AG04450 (cell line): Measurements from ENCODE around the gene VWA2. TPM values are rescaled to one million over a fixed set of nuclear protein-coding genes. Genes with fewer than 3 reads are reported as not detected.

Experiments
- CTCF ChIA-PET: fragments of 300-600, 350-600 bp; formaldehyde crosslinking; extraction: SDS; loops from one replicate; lab custom pipeline; 2022; ENCODE audit warnings: antibody characterized with exemption, inconsistent platforms; lab: Charles Lee
- POLR2A ChIA-PET: fragments of 350-600 bp; formaldehyde crosslinking; extraction: SDS; loops from one replicate; lab custom pipeline; 2021; ENCODE audit warnings: antibody characterized with exemption, inconsistent platforms; lab: Yijun Ruan, JAX
- DNase-seq: peaks from one replicate; pipeline ENCODE4 v3.0.0-alpha.2; 2011; ENCODE audit warnings: low read depth, low spot score
- H3K27ac ChIP-seq: one replicate; pipeline ENCODE4 v1.5.1; 2012; ENCODE audit warnings: low read depth, low read length, control low read depth
- H3K27me3 ChIP-seq: one replicate; pipeline ENCODE4 v1.6.0; 2012; ENCODE audit warnings: low read length; ENCODE audit not compliant: control insufficient read depth, insufficient read depth
- H3K4me3 ChIP-seq: 2 replicates; pipeline ENCODE4 v1.5.1; 2011; ENCODE audit warnings: mild to moderate bottlenecking, low read depth, low read length, control low read depth
- H3K9me3 ChIP-seq: 2 replicates; pipeline ENCODE4 v1.5.1; 2012; ENCODE audit warnings: low read length; ENCODE audit not compliant: control insufficient read depth, insufficient read depth
- CTCF ChIP-seq: IDR thresholded peaks from 2 replicates; pipeline ENCODE4 v1.5.1; 2011; ENCODE audit warnings: low read depth, low read length, control low read depth, inconsistent platforms
- polyA minus RNA-seq: library from RNA; depleted of rRNA, polyadenylated mRNA; stranded (reverse); fragments of >200 nt; gene quantifications from 2 replicates; pipeline ENCODE4 v1.2.3, GENCODE V29; 2011; rRNA and poly(A)+ RNA removed
- polyA plus RNA-seq: library from polyadenylated mRNA; depleted of rRNA; stranded (reverse); fragments of >200 nt; gene quantifications from 2 replicates; pipeline ENCODE4 v1.2.3, GENCODE V29; 2011; rRNA removed

The VWA2 gene
- not detected in 2 replicates for polyA plus RNA-seq
- not detected in 2 replicates for polyA minus RNA-seq

DNA sequence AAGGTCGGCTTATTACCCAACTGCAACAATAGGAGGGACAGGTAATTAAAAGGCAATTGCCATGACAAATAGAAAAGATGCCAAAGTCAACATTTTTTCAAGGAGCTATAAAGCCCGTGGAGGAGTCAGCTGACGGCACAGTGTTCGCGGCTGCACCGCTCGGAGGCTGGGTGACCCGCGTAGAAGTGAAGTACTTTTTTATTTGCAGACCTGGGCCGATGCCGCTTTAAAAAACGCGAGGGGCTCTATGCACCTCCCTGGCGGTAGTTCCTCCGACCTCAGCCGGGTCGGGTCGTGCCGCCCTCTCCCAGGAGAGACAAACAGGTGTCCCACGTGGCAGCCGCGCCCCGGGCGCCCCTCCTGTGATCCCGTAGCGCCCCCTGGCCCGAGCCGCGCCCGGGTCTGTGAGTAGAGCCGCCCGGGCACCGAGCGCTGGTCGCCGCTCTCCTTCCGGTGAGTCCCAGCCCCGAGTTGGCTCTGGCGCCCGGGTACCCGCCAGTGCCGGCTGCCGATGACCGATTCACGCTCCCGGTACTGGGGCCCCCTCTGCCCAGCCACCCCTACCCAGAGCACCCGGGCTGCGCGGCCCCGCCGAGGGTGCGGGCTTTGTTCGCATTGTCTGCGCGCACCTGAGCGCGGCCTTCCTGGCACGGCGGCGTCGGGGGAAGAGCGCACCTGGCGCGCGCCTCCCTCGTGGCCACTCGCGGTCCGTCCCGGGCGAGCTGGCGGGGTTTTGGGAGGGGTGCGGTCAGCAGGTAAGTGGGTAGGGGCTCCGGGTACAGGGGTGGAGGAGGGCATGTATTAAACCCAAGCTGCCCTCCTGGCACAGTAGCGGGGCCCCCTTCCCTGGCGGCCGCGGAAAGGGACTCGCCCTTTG, at the start of gene VWA2:
Gene VWA2, plus strand, starts transcription at position 138 of the 877 bp plus-strand sequence. CDS start 9,460 bp downstream, outside the sequence.
- Histone ChIP-seq H3K4me3 (no peak within 1 kb of the TSS), H3K27me3 (peaks cover 49% of the 10 kb centered on the region), H3K27ac (no peak within 1 kb of the TSS), H3K9me3 (no peaks in the 10 kb centered on the region; the same call in 1 of the 2 replicates)
- ChIA-PET CTCF (interaction anchor here (0.6 kb wide), 1 partner anchor 19 kb away, joined by 3 read pairs; no protein-coding TSS in a partner anchor), POLR2A (no interaction called here)
- no peak for TF ChIP-seq CTCF
- DNase-seq = no peak

DNA sequence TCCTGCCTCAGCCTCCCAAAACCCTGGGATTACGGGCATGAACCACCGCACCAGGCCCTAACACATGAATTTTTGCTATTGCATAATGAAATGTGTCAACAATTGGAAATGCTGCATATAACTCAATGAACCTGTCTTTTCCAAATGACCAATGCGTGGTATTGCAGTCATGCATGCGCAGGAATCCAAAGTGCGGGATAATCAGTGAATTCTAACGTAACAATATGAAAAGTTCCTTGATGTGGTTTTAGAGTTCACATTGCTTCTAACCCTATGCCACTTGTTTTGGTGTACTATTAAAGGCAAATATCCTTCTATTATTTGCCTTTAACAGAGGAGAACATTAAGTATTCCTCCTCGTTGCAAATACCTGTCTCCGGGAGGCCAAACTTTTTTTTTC, 49.4 kb upstream of the VWA2 start:
- Histone ChIP-seq H3K9me3 (no peaks in the 10 kb centered on the region), H3K27ac (no peak overlapping the region), H3K27me3 (no peaks in the 10 kb centered on the region), H3K4me3 (no peak overlapping the region)
- CTCF ChIA-PET = no interaction called here
- DNase-seq = no peak
- TF ChIP-seq CTCF = no peak
- POLR2A ChIA-PET = no interaction called here

DNA sequence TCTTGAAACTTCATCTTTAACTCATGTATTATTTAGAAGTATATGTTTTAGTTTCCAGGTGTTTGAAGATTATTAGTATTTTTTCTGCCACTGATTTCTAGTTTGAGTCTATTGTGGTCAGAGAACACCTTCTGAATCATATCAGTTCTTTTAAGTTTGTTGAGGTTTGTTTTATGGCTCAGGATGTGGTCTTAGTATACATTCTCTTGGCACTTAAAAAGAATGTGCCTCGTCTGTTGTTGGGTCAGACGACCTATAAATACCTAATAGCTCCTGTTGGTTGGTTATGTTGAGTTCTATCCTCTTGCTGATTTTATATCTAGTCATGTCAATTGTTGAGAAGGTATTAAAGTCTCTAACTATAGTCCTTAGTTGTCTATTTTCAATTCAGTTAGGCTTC, 44.0 kb upstream of the VWA2 start:
- H3K27ac ChIP-seq = no peak overlapping the region
- POLR2A ChIA-PET = no interaction called here

DNA sequence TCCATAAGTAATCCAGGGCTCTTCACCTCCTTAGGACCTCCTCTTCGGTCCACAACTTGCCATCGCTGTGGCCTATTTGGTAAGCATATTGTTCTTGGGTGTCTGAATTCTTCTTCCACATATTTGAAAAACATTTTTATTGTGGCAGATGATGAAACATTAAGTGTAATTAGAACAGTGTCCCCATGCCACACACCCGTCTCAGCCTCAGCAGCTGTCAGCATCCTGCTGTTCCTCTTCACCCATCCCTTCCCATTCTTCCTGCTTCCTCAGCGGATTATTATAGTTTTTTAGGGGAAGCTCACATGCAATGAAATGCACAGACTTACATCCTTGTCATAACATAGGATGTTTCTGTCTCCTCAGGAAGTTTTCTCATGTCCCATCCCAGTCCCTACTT, 39.8 kb upstream of the VWA2 start:
- no peak for TF ChIP-seq CTCF
- H3K27me3 ChIP-seq = no peaks in the 10 kb centered on the region
- no peak overlapping the region for H3K4me3 ChIP-seq
- no peaks in the 10 kb centered on the region for H3K9me3 ChIP-seq
- DNase-seq = no peak
- ChIA-PET CTCF (no interaction called here), POLR2A (no interaction called here)
- H3K27ac ChIP-seq = no peak overlapping the region

More for the DNA sequence above, 44.0 kb upstream of the VWA2 start:
- no peak overlapping the region for H3K4me3 ChIP-seq
- no peaks in the 10 kb centered on the region for H3K9me3 ChIP-seq
- TF ChIP-seq CTCF = no peak
- CTCF ChIA-PET = no interaction called here
- no peak for DNase-seq
- no peaks in the 10 kb centered on the region for H3K27me3 ChIP-seq

DNA sequence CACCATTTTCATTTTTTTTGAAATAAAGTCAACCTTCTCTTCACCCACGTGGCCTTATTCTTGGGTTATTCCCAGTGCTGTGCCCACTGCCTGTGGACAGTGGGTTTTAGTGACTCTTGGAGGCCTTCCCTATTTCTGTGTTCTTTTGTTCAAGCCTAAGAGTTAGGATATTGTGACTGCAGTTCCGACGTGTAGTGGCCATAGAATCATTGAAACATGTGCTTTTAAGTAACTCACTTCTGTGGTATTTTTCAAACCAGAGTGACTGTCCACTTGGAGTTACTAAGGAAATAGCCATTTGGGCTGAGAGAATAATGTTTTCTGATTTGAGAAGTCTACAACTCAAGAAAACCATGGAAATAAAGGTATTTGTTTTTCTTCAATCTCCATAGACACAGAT, 36.2 kb upstream of the VWA2 start:
- Histone ChIP-seq H3K27me3 (no peaks in the 10 kb centered on the region), H3K9me3 (no peaks in the 10 kb centered on the region), H3K4me3 (no peak overlapping the region), H3K27ac (no peak overlapping the region)
- DNase-seq = no peak
- ChIA-PET POLR2A (no interaction called here), CTCF (no interaction called here)
- TF ChIP-seq CTCF = no peak
